Endothelial cell of umbilical vein (primary cell): ENCODE results near the gene TIMP1. TPM values are rescaled to one million over a fixed set of nuclear protein-coding genes. Genes with fewer than 3 reads are reported as not detected.
A peak's percentile ranks its signal among the peaks of the same experiment; 100 is the strongest.

Experiments used
- BruUV-seq: library from RNA; stranded (reverse); fragments of 400-500 nt; replicated peaks from 2 replicates; lab custom pipeline; 2021; lab: Mats Ljungman, UMichigan
- CTCF ChIA-PET: fragments of 300-600, 350-600 bp; sonication (Branson Sonifier 250); formaldehyde crosslinking; loops from one replicate; lab custom pipeline; 2021; ENCODE audit warnings: antibody characterized with exemption, inconsistent platforms; lab: Charles Lee
- POLR2A ChIA-PET: fragments of 300-600, 350-600 bp; sonication (Branson Sonifier 250); formaldehyde crosslinking; loops from one replicate; lab custom pipeline; 2021; ENCODE audit warnings: antibody characterized with exemption, inconsistent platforms; lab: Charles Lee
- DNase-seq: peaks from one replicate; pipeline ENCODE4 v3.0.0-alpha.2; 2011; ENCODE audit warnings: low read depth, low spot score
- FAIRE-seq: peaks from 2 replicates; lab custom pipeline; 2011; peaks lifted over from hg19 to GRCh38; lab: Jason Lieb, UNC
- H2AFZ ChIP-seq: 2 replicates; pipeline ENCODE4 v1.6.0; 2012; ENCODE audit warnings: low read depth, low read length, control low read depth, inconsistent platforms
- H3K27ac ChIP-seq: 2 replicates; pipeline ENCODE4 v1.5.1; 2011; ENCODE audit warnings: low read depth, mild to moderate bottlenecking, control low read depth, low read length, moderate library complexity; ENCODE audit not compliant: insufficient read depth
- H3K27me3 ChIP-seq, 2 experiments: 2 replicates each; pipeline versions ENCODE4 v1.6.0 to v1.6.1; 2011; ENCODE audit warnings: low read length in 2 of 2, mixed read lengths in 1 of 2; ENCODE audit not compliant: control insufficient read depth in 2 of 2, insufficient read depth in 2 of 2
- H3K36me3 ChIP-seq, 2 experiments: 2 replicates in 1 of 2; 3 replicates in 1 of 2; pipeline ENCODE4 v1.5.1; 2011; ENCODE audit warnings: low read length in 2 of 2, mild to moderate bottlenecking in 1 of 2, moderate library complexity in 1 of 2; ENCODE audit not compliant: control insufficient read depth in 2 of 2, insufficient read depth in 2 of 2; ENCODE audit errors: extremely low read depth in 1 of 2
- H3K4me1 ChIP-seq: 3 replicates; pipeline ENCODE4 v1.5.1; 2011; ENCODE audit warnings: mild to moderate bottlenecking, low read length; ENCODE audit not compliant: control insufficient read depth, insufficient read depth; ENCODE audit errors: extremely low read depth
- H3K4me2 ChIP-seq: 2 replicates; pipeline ENCODE4 v1.6.1; 2011; ENCODE audit warnings: low read length, control low read depth, mixed read lengths; ENCODE audit not compliant: insufficient read depth
- H3K4me3 ChIP-seq, 3 experiments: fragments of 200-600 bp in 1 of 3; sonication (generic), shearing (Covaris generic) in 1 of 3; replicated peaks in 1 of 3; 2 replicates each; pipeline ENCODE4 v1.5.1; 2011 to 2016; ENCODE audit warnings: control low read depth in 3 of 3, low read length in 3 of 3, mild to moderate bottlenecking in 2 of 3, inconsistent platforms in 1 of 3, low read depth in 1 of 3, moderate library complexity in 1 of 3; ENCODE audit not compliant: insufficient read depth in 1 of 3
- H3K79me2 ChIP-seq: 2 replicates; pipeline ENCODE4 v1.6.0; 2012; ENCODE audit warnings: low read length, inconsistent platforms; ENCODE audit not compliant: control insufficient read depth, insufficient read depth
- H3K9ac ChIP-seq: replicated peaks from 2 replicates; pipeline ENCODE3; 2011; ENCODE audit warnings: low read length, control low read depth; ENCODE audit not compliant: insufficient read depth; ENCODE audit errors: extremely low read depth
- H3K9me1 ChIP-seq: replicated peaks from 3 replicates; pipeline ENCODE4 v1.6.0; 2011; ENCODE audit warnings: mild to moderate bottlenecking, low read length; ENCODE audit not compliant: control insufficient read depth, insufficient read depth; ENCODE audit errors: extremely low read depth
- H3K9me3 ChIP-seq: replicated peaks from 2 replicates; pipeline ENCODE4 v1.5.1; 2012; ENCODE audit warnings: low read length, inconsistent platforms; ENCODE audit not compliant: control insufficient read depth, insufficient read depth
- H4K20me1 ChIP-seq: replicated peaks from 2 replicates; pipeline ENCODE3; 2011; ENCODE audit warnings: mild to moderate bottlenecking, low read length; ENCODE audit not compliant: control insufficient read depth, insufficient read depth; ENCODE audit errors: extremely low read depth
- EZH2 ChIP-seq: IDR thresholded peaks from 2 replicates; pipeline ENCODE4 v1.6.1; 2012; ENCODE audit warnings: borderline replicate concordance, low read depth, mild to moderate bottlenecking, moderate library complexity, low read length, inconsistent platforms; ENCODE audit not compliant: severe bottlenecking
- FOS ChIP-seq: IDR thresholded peaks from 2 replicates; pipeline ENCODE4 v1.6.1; 2011; ENCODE audit warnings: mild to moderate bottlenecking, low read length, moderate library complexity, borderline replicate concordance; ENCODE audit not compliant: insufficient read depth
- JUN ChIP-seq: IDR thresholded peaks from 2 replicates; pipeline ENCODE4 v1.6.1; 2011; ENCODE audit warnings: borderline replicate concordance, low read depth; ENCODE audit not compliant: insufficient read length, insufficient read depth
- MYC ChIP-seq: IDR thresholded peaks from one replicate; pipeline ENCODE4 v1.6.1; 2011; ENCODE audit warnings: mild to moderate bottlenecking, low read depth, low read length
- POLR2A ChIP-seq: IDR thresholded peaks from 2 replicates; pipeline ENCODE4 v1.6.1; 2012; ENCODE audit warnings: low read depth, mild to moderate bottlenecking, control low read depth, low read length
- POLR2AphosphoS5 ChIP-seq: IDR thresholded peaks from 2 replicates; pipeline ENCODE4 v1.6.1; 2012; ENCODE audit warnings: low read depth, mild to moderate bottlenecking, control low read depth, low read length, moderate library complexity; ENCODE audit not compliant: insufficient read depth
- dilution Hi-C: fragments of 300-500 bp; cut with MboI; formaldehyde crosslinking; loops from one replicate; pipeline ENCODE4 v1.15.0; 2019; ENCODE audit warnings: low sequenced_read_pairs; ENCODE audit not compliant: extremely low pct_ligation_motif_present
- intact Hi-C: fragments of 100-400 bp; cut with micrococcal nuclease; formaldehyde crosslinking; loops from one replicate; pipeline ENCODE4 v1.10.0; 2022
- polyA plus RNA-seq, 4 experiments: library from polyadenylated mRNA; depleted of rRNA in 3 of 4; stranded (reverse) in 3 of 4; unstranded in 1 of 4; fragments of >200 nt; gene quantifications; 2 replicates each; pipeline versions ENCODE4 v1.2.1 to v1.2.3, GENCODE V29; 2011 to 2012; ENCODE audit warnings: missing spikeins in 1 of 4
- total RNA-seq: library from RNA; stranded (reverse); gene quantifications from 2 replicates; pipeline ENCODE4 v1.2.3, GENCODE V29; 2021
- TF ChIP-seq, protein P1 (sequence below): IDR thresholded peaks from 2 replicates; pipeline ENCODE4 v1.6.1; 2011; ENCODE audit not compliant: insufficient read depth, insufficient read length

The TIMP1 gene
- total and polyA plus RNA-seq, 2 donors (not counting 3 experiments of a cell fraction or from before 2014, with no cell fraction given), result 124 to 277 TPM

DNA sequence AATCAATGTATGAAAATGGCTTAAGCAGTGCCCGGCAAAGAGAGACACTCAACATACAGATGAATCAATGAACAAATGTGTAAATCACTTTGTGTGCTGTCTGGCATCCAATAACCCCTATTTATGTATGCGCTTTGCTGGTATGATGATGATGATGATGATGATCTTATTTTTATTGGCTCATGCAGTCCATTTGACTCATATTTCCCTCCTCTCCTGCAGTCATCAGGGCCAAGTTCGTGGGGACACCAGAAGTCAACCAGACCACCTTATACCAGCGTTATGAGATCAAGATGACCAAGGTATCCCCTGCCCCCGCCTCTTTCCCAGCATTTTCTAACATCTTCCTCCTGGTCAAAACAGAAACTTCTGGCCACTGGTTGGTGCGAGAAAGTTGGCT, 2.5 kb downstream of the TIMP1 start:
- H3K27ac ChIP-seq, result no peak overlapping the region
- H3K9ac ChIP-seq, result no peak overlapping the region
- H3K4me3 ChIP-seq, result no peak overlapping the region

DNA sequence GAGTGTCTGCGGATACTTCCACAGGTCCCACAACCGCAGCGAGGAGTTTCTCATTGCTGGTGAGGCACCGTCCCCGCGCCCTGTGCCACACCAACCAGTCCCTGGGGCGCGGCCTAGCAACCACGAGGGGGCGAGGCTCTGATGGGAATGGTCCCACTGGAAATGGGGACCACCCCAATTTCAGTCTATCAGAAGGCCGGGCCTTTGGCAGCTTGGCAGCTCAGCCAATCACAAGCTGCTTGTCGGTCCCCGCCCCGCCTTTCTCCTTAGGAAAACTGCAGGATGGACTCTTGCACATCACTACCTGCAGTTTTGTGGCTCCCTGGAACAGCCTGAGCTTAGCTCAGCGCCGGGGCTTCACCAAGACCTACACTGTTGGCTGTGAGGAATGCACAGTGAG, 3.0 kb downstream of the TIMP1 start:
- no peaks in the 10 kb centered on the region for H3K27me3 ChIP-seq
- H3K9ac ChIP-seq, result no peak overlapping the region
- H3K4me2 ChIP-seq, result no peak overlapping the region
- H3K79me2 ChIP-seq, result peaks cover 3% of the 10 kb centered on the region
- no peaks in the 10 kb centered on the region for H4K20me1 ChIP-seq
- ChIA-PET CTCF (interaction anchor here (1.4 kb wide), 1 partner anchor 59 kb away, joined by 3 read pairs; no protein-coding TSS in a partner anchor), POLR2A (no interaction called here)
- FAIRE-seq (no peak), DNase-seq (no peak)
- dilution Hi-C loops (no loop called here), intact Hi-C loops (no loop called here)
- TF ChIP-seq POLR2A, result no peak
- no peaks in the 10 kb centered on the region for H3K9me1 ChIP-seq
- no TSS peak for BruUV-seq
- no peaks in the 10 kb centered on the region for H3K9me3 ChIP-seq
- H3K4me3 ChIP-seq, result no peak overlapping the region
- H3K27ac ChIP-seq, result no peak overlapping the region
- H3K4me1 ChIP-seq, result peaks cover 26% of the 10 kb centered on the region
- peaks cover 0 to 2% of the 10 kb centered on the region in 2 experiments for H3K36me3 ChIP-seq
- H2AFZ ChIP-seq, result no peak overlapping the region

More for the DNA sequence above, 2.5 kb downstream of the TIMP1 start:
- intact Hi-C loops (loop anchor here (5.0 kb wide), 1 partner anchor 53 kb away; no protein-coding TSS in a partner anchor), dilution Hi-C loops (no loop called here)
- no peak for DNase-seq
- H2AFZ ChIP-seq, result no peak overlapping the region
- peaks cover 28% of the 10 kb centered on the region for H3K4me1 ChIP-seq
- peak; percentile 81 for FAIRE-seq
- BruUV-seq, result no TSS peak
- TF ChIP-seq POLR2A, result no peak
- TF ChIP-seq MYC, result no peak
- no peak for TF ChIP-seq FOS
- TF ChIP-seq, protein P1, sequence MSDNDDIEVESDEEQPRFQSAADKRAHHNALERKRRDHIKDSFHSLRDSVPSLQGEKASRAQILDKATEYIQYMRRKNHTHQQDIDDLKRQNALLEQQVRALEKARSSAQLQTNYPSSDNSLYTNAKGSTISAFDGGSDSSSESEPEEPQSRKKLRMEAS, result no peak
- no peak for TF ChIP-seq POLR2AphosphoS5
- TF ChIP-seq JUN, result no peak
- TF ChIP-seq EZH2, result no peak
- no peaks in the 10 kb centered on the region for H3K9me1 ChIP-seq
- H3K36me3 ChIP-seq, result peaks cover 0 to 2% of the 10 kb centered on the region in 2 experiments
- H4K20me1 ChIP-seq, result no peaks in the 10 kb centered on the region
- no peaks in the 10 kb centered on the region for H3K9me3 ChIP-seq
- no peaks in the 10 kb centered on the region for H3K27me3 ChIP-seq
- H3K79me2 ChIP-seq, result peaks cover 3% of the 10 kb centered on the region
- CTCF ChIA-PET, result no interaction called here
- POLR2A ChIA-PET, result no interaction called here
- H3K4me2 ChIP-seq, result no peak overlapping the region
